ENCODE measurements around the gene TTC4. TPM values are rescaled to one million over a fixed set of nuclear protein-coding genes. Genes with fewer than 3 reads are reported as not detected.
A peak's percentile ranks its signal among the peaks of the same experiment; 100 is the strongest.

The TTC4 gene
- total RNA-seq, 1 experiment from 2014 or later = 30.8 TPM

DNA sequence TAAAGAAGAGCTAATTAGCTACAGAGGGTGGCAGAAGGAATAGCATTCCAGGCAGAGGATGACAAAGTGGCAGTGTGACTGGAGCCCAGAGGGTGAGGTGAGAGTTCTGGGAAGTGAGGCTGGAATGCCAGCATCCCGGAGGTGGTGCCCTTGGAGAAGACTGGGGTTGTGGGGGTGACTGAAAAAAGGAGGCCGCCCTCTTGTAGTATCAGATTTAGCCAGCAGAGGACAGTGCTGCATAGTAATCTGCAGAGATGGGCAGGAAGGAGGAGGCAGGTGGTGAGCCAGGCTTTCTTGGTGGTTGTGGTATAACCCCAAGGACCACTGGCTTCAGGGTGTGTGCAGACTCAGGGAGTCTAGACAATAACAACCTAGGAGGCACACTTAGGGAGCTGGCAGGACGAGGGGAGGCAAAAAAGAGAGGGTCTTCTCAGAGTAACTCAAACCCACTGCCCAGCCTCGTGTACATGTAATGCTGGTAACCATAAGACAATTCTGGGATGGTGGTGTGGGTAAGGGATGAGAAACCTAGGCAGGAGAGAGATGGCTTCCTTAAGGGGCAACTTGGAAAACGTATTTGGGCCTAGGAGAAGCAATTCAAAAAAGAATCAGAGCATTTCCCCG, 43.6 kb upstream of the TTC4 start:
- H3K36me3 Mint-ChIP-seq (ENCODE audit: insufficient read depth in 1 of 3, low read depth in 3 of 3) = no peaks in the 10 kb centered on the region

More for the DNA sequence above, 43.6 kb upstream of the TTC4 start:
- no CpG with 5 or more reads among the region's 6 CpGs for WGBS (ENCODE audit: extremely low coverage, insufficient read length, low lambda C conversion rate)
- H3K27ac ChIP-seq (ENCODE audit: insufficient read length, low read depth, low read length) = no peak overlapping the region
- Mint-ChIP-seq H3K27ac (no peak overlapping the region; a peak in 2 of 7 replicates), H3K4me3 (peak overlapping the region in 1 of 2 experiments; percentile 12; a peak in 1 of 5 replicates), H3K9me3 (no peaks in the 10 kb centered on the region), H3K4me1 (no peaks in the 10 kb centered on the region; a peak in 2 of 4 replicates), H3K27me3 (ENCODE audit: low read depth) (peaks cover 2% of the 10 kb centered on the region; the same call in 1 of the 2 replicates)
- H3K9ac ChIP-seq (ENCODE audit: extremely low read depth, insufficient read length, low read length) = no peak overlapping the region
- DNase-seq = peak; percentile 79
- no peak overlapping the region for H3K14ac ChIP-seq (ENCODE audit: insufficient read depth, low read length)
- H2BK12ac ChIP-seq (ENCODE audit: insufficient read length, low read depth, low read length) = no peak overlapping the region
- H2BK5ac ChIP-seq (ENCODE audit: insufficient read length, low read length) = no peak overlapping the region
- no peak overlapping the region for H3K23ac ChIP-seq (ENCODE audit: insufficient read length, low read depth, low read length)
- H2BK15ac ChIP-seq (ENCODE audit: low read depth, low read length) = no peak overlapping the region
- H2BK20ac ChIP-seq (ENCODE audit: low read depth, low read length, poor library complexity, severe bottlenecking) = no peak overlapping the region
- H3K27me3 ChIP-seq (ENCODE audit: insufficient read depth, low read length) = no peaks in the 10 kb centered on the region
- H4K5ac ChIP-seq (ENCODE audit: insufficient read length, low read depth, low read length) = no peak overlapping the region
- H3K9me3 ChIP-seq (ENCODE audit: control insufficient read depth, low read depth, low read length) = no peaks in the 10 kb centered on the region
- no peaks in the 10 kb centered on the region for H3K4me1 ChIP-seq (ENCODE audit: insufficient read depth, low read length)
- no peak overlapping the region for H2AK5ac ChIP-seq (ENCODE audit: insufficient read length, low read length)
- H3K4me2 ChIP-seq (ENCODE audit: insufficient read depth, insufficient read length, low read length) = no peak overlapping the region
- H3K18ac ChIP-seq (ENCODE audit: insufficient read length, low read depth, low read length) = no peak overlapping the region
- H2AFZ ChIP-seq (ENCODE audit: low read length) = no peak overlapping the region
- H3K79me2 ChIP-seq (ENCODE audit: insufficient read depth, low read length) = no peaks in the 10 kb centered on the region
- H3K79me1 ChIP-seq (ENCODE audit: insufficient read depth, low read depth, low read length, poor library complexity, severe bottlenecking) = no peaks in the 10 kb centered on the region
- H4K91ac ChIP-seq (ENCODE audit: insufficient read length, low read depth, low read length) = no peak overlapping the region
- H4K20me1 ChIP-seq (ENCODE audit: control insufficient read depth, insufficient read depth, insufficient read length) = no peaks in the 10 kb centered on the region
- H3T11ph ChIP-seq (ENCODE audit: low read length) = no peak overlapping the region
- H4K8ac ChIP-seq (replicated peaks; ENCODE audit: insufficient read length, low read depth, low read length) = no peak overlapping the region
- no peak overlapping the region for H3K56ac ChIP-seq (ENCODE audit: insufficient read length, low read depth, low read length)
- TF ChIP-seq, protein P1, sequence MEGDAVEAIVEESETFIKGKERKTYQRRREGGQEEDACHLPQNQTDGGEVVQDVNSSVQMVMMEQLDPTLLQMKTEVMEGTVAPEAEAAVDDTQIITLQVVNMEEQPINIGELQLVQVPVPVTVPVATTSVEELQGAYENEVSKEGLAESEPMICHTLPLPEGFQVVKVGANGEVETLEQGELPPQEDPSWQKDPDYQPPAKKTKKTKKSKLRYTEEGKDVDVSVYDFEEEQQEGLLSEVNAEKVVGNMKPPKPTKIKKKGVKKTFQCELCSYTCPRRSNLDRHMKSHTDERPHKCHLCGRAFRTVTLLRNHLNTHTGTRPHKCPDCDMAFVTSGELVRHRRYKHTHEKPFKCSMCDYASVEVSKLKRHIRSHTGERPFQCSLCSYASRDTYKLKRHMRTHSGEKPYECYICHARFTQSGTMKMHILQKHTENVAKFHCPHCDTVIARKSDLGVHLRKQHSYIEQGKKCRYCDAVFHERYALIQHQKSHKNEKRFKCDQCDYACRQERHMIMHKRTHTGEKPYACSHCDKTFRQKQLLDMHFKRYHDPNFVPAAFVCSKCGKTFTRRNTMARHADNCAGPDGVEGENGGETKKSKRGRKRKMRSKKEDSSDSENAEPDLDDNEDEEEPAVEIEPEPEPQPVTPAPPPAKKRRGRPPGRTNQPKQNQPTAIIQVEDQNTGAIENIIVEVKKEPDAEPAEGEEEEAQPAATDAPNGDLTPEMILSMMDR (conservative IDR thresholded peaks at IDR 0.05) = peak; percentile 93
- no peaks in the 10 kb centered on the region for H3K23me2 ChIP-seq (ENCODE audit: insufficient read length, low read depth, low read length, poor library complexity, severe bottlenecking)
- no peak overlapping the region for H3K4ac ChIP-seq (ENCODE audit: low read depth, low read length)
- no peak overlapping the region for H2BK120ac ChIP-seq (ENCODE audit: low read depth, low read length, poor library complexity, severe bottlenecking)
